Neural progenitor cell (in vitro differentiated cells): Measurements from ENCODE around the gene CMTM4. TPM values are rescaled to one million over a fixed set of nuclear protein-coding genes. Genes with fewer than 3 reads are reported as not detected.
A peak's percentile ranks its signal among the peaks of the same experiment; 100 is the strongest.
"Not testable (repeated sequence)": the region's sequence is repeated elsewhere in the genome, so short reads cannot be mapped to it uniquely, and the experiment has no call there.

Experiments used
- DNase-seq: peaks from one replicate; pipeline ENCODE4 v3.0.0-alpha.2; 2016; ENCODE audit warnings: low spot score
- H2AFZ ChIP-seq: fragments of 200-600 bp; sonication (generic); replicated peaks from 2 replicates; pipeline ENCODE4 v1.6.1; 2016; ENCODE audit warnings: antibody characterized with exemption
- H3F3A ChIP-seq: fragments of 200-600 bp; sonication (generic); 2 replicates; pipeline ENCODE4 v1.6.1; 2016; ENCODE audit warnings: antibody characterized with exemption, low read depth
- H3K27ac ChIP-seq: fragments of 200-600 bp; sonication (generic); 2 replicates; pipeline ENCODE4 v1.5.1; 2016; ENCODE audit warnings: mild to moderate bottlenecking
- H3K27me3 ChIP-seq: fragments of 200-600 bp; sonication (generic); 2 replicates; pipeline ENCODE4 v1.6.1; 2016; ENCODE audit warnings: mild to moderate bottlenecking, moderate library complexity
- H3K36me3 ChIP-seq: fragments of 200-600 bp; sonication (generic); 2 replicates; pipeline ENCODE4 v1.5.1; 2016
- H3K4me1 ChIP-seq: fragments of 200-600 bp; sonication (generic); 2 replicates; pipeline ENCODE4 v1.6.1; 2016; ENCODE audit warnings: mixed run types
- H3K4me2 ChIP-seq: fragments of 200-600 bp; sonication (generic); 2 replicates; pipeline ENCODE4 v1.6.1; 2016
- H3K4me3 ChIP-seq: fragments of 200-600 bp; sonication (generic); 2 replicates; pipeline ENCODE4 v1.5.1; 2016
- H3K79me2 ChIP-seq: fragments of 200-600 bp; sonication (generic); 2 replicates; pipeline ENCODE4 v1.6.1; 2016; ENCODE audit warnings: low read depth
- H3K9ac ChIP-seq: fragments of 200-600 bp; sonication (generic); 2 replicates; pipeline ENCODE4 v1.6.1; 2016
- H3K9me3 ChIP-seq: fragments of 200-600 bp; sonication (generic); 2 replicates; pipeline ENCODE4 v1.5.1; 2016; ENCODE audit warnings: low read depth
- H4K20me1 ChIP-seq: fragments of 200-600 bp; sonication (generic); 2 replicates; pipeline ENCODE4 v1.6.1; 2016; ENCODE audit warnings: low read depth
- H3K27ac Mint-ChIP-seq: 3 replicates; pipeline ENCODE4 v1.8.0; 2021; ENCODE audit warnings: mixed read lengths
- H3K27me3 Mint-ChIP-seq: 2 replicates; pipeline ENCODE4 v1.8.0; 2022; ENCODE audit warnings: low read depth, mild to moderate bottlenecking, inconsistent platforms, moderate library complexity, mixed read lengths; ENCODE audit not compliant: insufficient read depth
- H3K36me3 Mint-ChIP-seq: 3 replicates; pipeline ENCODE4 v1.8.0; 2021; ENCODE audit warnings: mixed read lengths
- H3K4me1 Mint-ChIP-seq: 3 replicates; pipeline ENCODE4 v1.8.0; 2021; ENCODE audit warnings: mixed read lengths
- H3K4me3 Mint-ChIP-seq: 3 replicates; pipeline ENCODE4 v1.8.0; 2021; ENCODE audit warnings: mild to moderate bottlenecking, moderate library complexity, mixed read lengths
- H3K9me3 Mint-ChIP-seq: 3 replicates; pipeline ENCODE4 v1.8.0; 2020; ENCODE audit warnings: mixed read lengths
- CTCF ChIP-seq: fragments of 200-600 bp; sonication (generic); IDR thresholded peaks from 2 replicates; pipeline ENCODE4 v1.5.1; 2017; ENCODE audit warnings: antibody characterized with exemption, mild to moderate bottlenecking
- EZH2 ChIP-seq: fragments of 200-600 bp; sonication (generic); IDR thresholded peaks from 2 replicates; pipeline ENCODE4 v1.6.1; 2017; ENCODE audit warnings: antibody characterized with exemption, mild to moderate bottlenecking, moderate library complexity
- EZH2phosphoT487 ChIP-seq: fragments of 200-600 bp; sonication (generic); IDR thresholded peaks from 2 replicates; pipeline ENCODE4 v1.6.1; 2017; ENCODE audit warnings: antibody characterized with exemption
- total RNA-seq: library from RNA; depleted of rRNA; stranded (reverse); fragments of >200 nt; gene quantifications from 2 replicates; pipeline ENCODE4 v1.2.3, GENCODE V29; 2015; ENCODE audit warnings: low replicate concordance

The CMTM4 gene
- total RNA-seq, 1 donor from 2014 or later: 25.9 TPM

GRCh38 chr16:66662445-66663194, 33.9 kb downstream of the CMTM4 start:
- Histone ChIP-seq H2AFZ (no peak overlapping the region), H3K27me3 (no peaks in the 10 kb centered on the region), H3K36me3 (no peaks in the 10 kb centered on the region), H3K4me1 (peaks cover 5% of the 10 kb centered on the region), H3K4me2 (no peak overlapping the region), H3K9ac (no peak overlapping the region), H3F3A (peaks cover 5% of the 10 kb centered on the region), H3K79me2 (no peaks in the 10 kb centered on the region), H3K4me3 (no peak overlapping the region), H3K9me3 (no peaks in the 10 kb centered on the region), H3K27ac (no peak overlapping the region), H4K20me1 (peaks cover 6% of the 10 kb centered on the region)
- H3K4me1 Mint-ChIP-seq: peaks cover 25% of the 10 kb centered on the region
- no peaks in the 10 kb centered on the region for H3K27me3 Mint-ChIP-seq
- no peak overlapping the region for H3K4me3 Mint-ChIP-seq
- H3K9me3 Mint-ChIP-seq: no peaks in the 10 kb centered on the region
- H3K36me3 Mint-ChIP-seq: peaks cover 2% of the 10 kb centered on the region
- H3K27ac Mint-ChIP-seq: no peak overlapping the region
- no peak for DNase-seq
- TF ChIP-seq CTCF (peak; percentile 36), EZH2phosphoT487 (no peak)

DNA sequence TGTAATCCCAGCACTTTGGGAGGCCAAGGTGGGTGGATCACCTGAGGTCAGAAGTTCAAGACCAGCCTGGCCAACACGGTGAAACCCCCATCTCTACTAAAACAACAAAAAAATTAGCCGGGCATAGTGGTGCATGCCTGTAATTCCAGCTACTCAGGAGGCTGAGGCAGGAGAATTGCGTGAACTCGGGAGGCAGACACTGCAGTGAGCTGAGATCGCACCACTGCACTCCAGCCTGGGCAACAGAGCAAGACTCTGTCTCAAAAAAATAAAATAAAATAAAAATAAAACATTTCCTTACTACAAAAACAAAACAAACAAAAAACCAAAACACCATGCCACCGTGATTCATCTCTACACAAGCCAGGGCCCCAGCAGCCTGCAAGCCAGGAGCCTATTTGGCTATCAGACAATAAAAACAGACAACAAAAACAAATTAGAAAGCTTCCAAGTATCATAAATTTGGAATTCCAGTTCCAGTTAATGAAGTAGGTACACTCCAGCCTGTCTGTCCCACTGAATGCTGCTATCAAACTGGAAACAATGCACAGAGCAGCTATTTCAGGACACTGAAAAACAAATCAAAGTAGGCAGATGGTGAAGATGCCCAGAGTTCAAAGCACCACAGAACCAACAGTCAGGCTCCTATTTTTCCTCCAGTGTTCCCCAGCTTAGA, 34.7 kb downstream of the CMTM4 start:
- H3K4me3 Mint-ChIP-seq, H3K4me1 ChIP-seq, H3K27ac Mint-ChIP-seq, H3K36me3 Mint-ChIP-seq, H3K4me3 ChIP-seq, H3K27ac ChIP-seq, H4K20me1 ChIP-seq, H3K27me3 ChIP-seq, H2AFZ ChIP-seq, H3F3A ChIP-seq, DNase-seq, H3K9me3 ChIP-seq, H3K36me3 ChIP-seq, H3K79me2 ChIP-seq, H3K27me3 Mint-ChIP-seq, H3K9me3 Mint-ChIP-seq, H3K9ac ChIP-seq, H3K4me2 ChIP-seq: not testable (repeated sequence)
- peaks cover 25% of the 10 kb centered on the region for H3K4me1 Mint-ChIP-seq

- Histone ChIP-seq H3K9ac (no peak overlapping the region), H4K20me1 (peaks cover 6% of the 10 kb centered on the region), H3F3A (peaks cover 5% of the 10 kb centered on the region), H3K36me3 (no peaks in the 10 kb centered on the region), H3K27ac (no peak overlapping the region), H3K79me2 (no peaks in the 10 kb centered on the region), H3K4me1 (peaks cover 5% of the 10 kb centered on the region), H3K9me3 (no peaks in the 10 kb centered on the region), H3K4me2 (peak overlapping the region; percentile 2), H2AFZ (no peak overlapping the region), H3K27me3 (no peaks in the 10 kb centered on the region), H3K4me3 (no peak overlapping the region)
- Mint-ChIP-seq H3K4me3 (no peak overlapping the region), H3K27ac (no peak overlapping the region), H3K36me3 (peaks cover 2% of the 10 kb centered on the region), H3K9me3 (no peaks in the 10 kb centered on the region), H3K4me1 (peaks cover 25% of the 10 kb centered on the region), H3K27me3 (no peaks in the 10 kb centered on the region)
- DNase-seq: no peak
- no peak for TF ChIP-seq EZH2
- TF ChIP-seq EZH2phosphoT487: no peak
- no peak for TF ChIP-seq CTCF
Observed at GRCh38 chr16:66661210-66661560, 35.4 kb downstream of the CMTM4 start.
